Esophagus muscularis mucosa (tissue), 4 donors: ENCODE data around the gene MYO15B. TPM values are rescaled to one million over a fixed set of nuclear protein-coding genes. Genes with fewer than 3 reads are reported as not detected.

ENCODE experiments used
- DNase-seq: peaks from one replicate; pipeline ENCODE4 v3.0.0-alpha.2; 2017; ENCODE audit errors: extremely low spot score
- H3K27ac ChIP-seq, 4 donors: fragments of 200-600 bp; sonication (generic); replicated peaks in 1 of 4; 1 replicate in 3 of 4; 2 replicates in 1 of 4; pipeline ENCODE4 v1.5.1; 2016 to 2019; ENCODE audit warnings: mild to moderate bottlenecking in 1 of 4
- H3K27me3 ChIP-seq, 4 donors: fragments of 200-600 bp; sonication (generic); one replicate each; pipeline versions ENCODE4 v1.5.1 to v1.6.0; 2016 to 2019
- H3K36me3 ChIP-seq, 4 donors: fragments of 200-600 bp; sonication (generic); one replicate each; pipeline ENCODE4 v1.5.1; 2016 to 2019
- H3K4me1 ChIP-seq, 4 donors: fragments of 200-600 bp; sonication (generic); one replicate each; pipeline ENCODE4 v1.5.1; 2016 to 2019
- H3K4me3 ChIP-seq, 4 donors: fragments of 200-600 bp; sonication (generic); 1 replicate in 2 of 4; 2 replicates in 2 of 4; pipeline ENCODE4 v1.5.1; 2016 to 2019; ENCODE audit warnings: mild to moderate bottlenecking in 4 of 4, moderate library complexity in 1 of 4
- H3K9me3 ChIP-seq, 4 donors: fragments of 200-600 bp; sonication (generic); 1 replicate in 3 of 4; 2 replicates in 1 of 4; pipeline ENCODE4 v1.5.1; 2016 to 2019
- EP300 ChIP-seq: sonication (generic); formaldehyde crosslinking; IDR thresholded peaks from one replicate; pipeline ENCODE4 v1.6.1; 2017; ENCODE audit warnings: antibody characterized with exemption
- POLR2A ChIP-seq: fragments of 450-650 bp; IDR thresholded peaks from one replicate; pipeline ENCODE4 v1.6.1; 2017; ENCODE audit warnings: antibody characterized with exemption, moderate library complexity, mild to moderate bottlenecking, low read depth
- POLR2AphosphoS5 ChIP-seq, 2 donors: sonication (generic); formaldehyde crosslinking; IDR thresholded peaks; one replicate each; pipeline ENCODE4 v1.6.1; 2017; ENCODE audit warnings: antibody characterized with exemption in 2 of 2
- WGBS: methylation state at CpG from one replicate; pipeline ENCODE4 v1.1.5; 2018; 5-methylcytosine and 5-hydroxymethylcytosine counted together
- intact Hi-C: fragments of 100-400 bp; cut with DNase I; formaldehyde crosslinking; loops from one replicate; pipeline ENCODE4 v1.15.1; 2023
- total RNA-seq, 4 donors: library from RNA; depleted of rRNA; stranded (reverse); fragments of >200 nt; gene quantifications; one replicate each; pipeline versions ENCODE4 v1.1.0 to v1.2.1, GENCODE V29; 2016
- TF ChIP-seq, protein P1 (sequence below), 3 experiments: fragments of 200-600 bp in 2 of 3; fragments of 450-650 bp in 1 of 3; sonication (generic) in 2 of 3; IDR thresholded peaks; one replicate each; pipeline ENCODE4 v1.5.1; 2017 to 2019; ENCODE audit warnings: antibody characterized with exemption in 3 of 3, mild to moderate bottlenecking in 2 of 3, moderate library complexity in 1 of 3

Gene MYO15B
- total RNA-seq, 4 donors from 2014 or later, result 34.5 to 61.9 (median 43.4) TPM

DNA sequence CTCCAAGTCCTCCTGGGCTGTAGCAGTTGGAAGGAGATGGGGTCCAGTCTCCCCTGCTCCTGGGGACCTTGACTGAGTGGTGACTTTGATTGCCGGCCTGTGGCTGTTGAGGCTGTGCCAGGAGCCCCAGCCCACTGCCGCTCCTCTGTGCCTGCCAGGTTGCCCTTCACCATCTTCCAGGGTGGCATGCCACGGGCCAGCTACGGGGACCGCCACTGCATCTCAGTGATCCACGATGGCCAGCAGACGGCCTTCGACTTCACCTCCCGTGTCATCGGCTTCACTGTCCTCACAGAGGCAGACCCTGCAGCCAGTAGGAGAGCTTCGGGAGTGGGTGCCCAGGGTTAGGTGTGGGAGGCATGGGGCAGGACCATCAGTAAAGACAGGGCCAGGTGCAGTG, 23.4 kb upstream of the MYO15B start:
- no peak for DNase-seq
- no peak overlapping the region for H3K4me3 ChIP-seq
- intact Hi-C loops, result no loop called here
- H3K36me3 ChIP-seq, result peaks cover 0 to 23% (median 11%) of the 10 kb centered on the region in 4 donors
- no peaks in the 10 kb centered on the region for H3K27me3 ChIP-seq
- H3K27ac ChIP-seq, result no peak overlapping the region
- no CpG with 5 or more reads among the region's 11 CpGs for WGBS
- no peak for TF ChIP-seq POLR2A
- no peak for TF ChIP-seq EP300
- TF ChIP-seq POLR2AphosphoS5 (IDR thresholded peaks at IDR 0.05), result no peak
- TF ChIP-seq, protein P1, sequence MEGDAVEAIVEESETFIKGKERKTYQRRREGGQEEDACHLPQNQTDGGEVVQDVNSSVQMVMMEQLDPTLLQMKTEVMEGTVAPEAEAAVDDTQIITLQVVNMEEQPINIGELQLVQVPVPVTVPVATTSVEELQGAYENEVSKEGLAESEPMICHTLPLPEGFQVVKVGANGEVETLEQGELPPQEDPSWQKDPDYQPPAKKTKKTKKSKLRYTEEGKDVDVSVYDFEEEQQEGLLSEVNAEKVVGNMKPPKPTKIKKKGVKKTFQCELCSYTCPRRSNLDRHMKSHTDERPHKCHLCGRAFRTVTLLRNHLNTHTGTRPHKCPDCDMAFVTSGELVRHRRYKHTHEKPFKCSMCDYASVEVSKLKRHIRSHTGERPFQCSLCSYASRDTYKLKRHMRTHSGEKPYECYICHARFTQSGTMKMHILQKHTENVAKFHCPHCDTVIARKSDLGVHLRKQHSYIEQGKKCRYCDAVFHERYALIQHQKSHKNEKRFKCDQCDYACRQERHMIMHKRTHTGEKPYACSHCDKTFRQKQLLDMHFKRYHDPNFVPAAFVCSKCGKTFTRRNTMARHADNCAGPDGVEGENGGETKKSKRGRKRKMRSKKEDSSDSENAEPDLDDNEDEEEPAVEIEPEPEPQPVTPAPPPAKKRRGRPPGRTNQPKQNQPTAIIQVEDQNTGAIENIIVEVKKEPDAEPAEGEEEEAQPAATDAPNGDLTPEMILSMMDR (IDR thresholded peaks at IDR 0.05), result no peak
- H3K4me1 ChIP-seq, result no peaks in the 10 kb centered on the region
- no peaks in the 10 kb centered on the region for H3K9me3 ChIP-seq

DNA sequence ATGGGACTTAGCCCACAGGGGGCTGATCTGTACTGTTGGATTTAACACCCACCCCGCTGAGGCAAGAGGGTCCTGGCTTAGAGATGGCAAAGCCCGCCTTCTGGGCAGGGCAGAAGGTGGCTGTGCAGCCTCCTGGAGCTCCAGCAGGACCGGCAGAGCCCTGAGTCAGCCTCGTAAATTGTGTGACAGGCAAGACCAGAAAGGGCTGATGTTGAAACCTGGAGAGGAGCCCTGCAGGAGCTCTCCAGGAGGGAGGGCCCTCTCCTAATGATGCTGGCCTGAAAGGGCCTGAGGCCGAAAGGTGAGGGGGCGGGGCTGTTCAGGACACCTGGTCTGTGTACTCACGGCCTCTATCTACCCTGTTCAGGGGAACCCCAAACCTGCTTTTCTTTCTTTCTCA, 22.5 kb upstream of the MYO15B start:
- Histone ChIP-seq H3K9me3 (no peaks in the 10 kb centered on the region), H3K4me3 (no peak overlapping the region), H3K36me3 (peaks cover 0 to 23% (median 11%) of the 10 kb centered on the region in 4 donors), H3K4me1 (no peaks in the 10 kb centered on the region), H3K27me3 (no peaks in the 10 kb centered on the region), H3K27ac (no peak overlapping the region)
- TF ChIP-seq POLR2AphosphoS5 (IDR thresholded peaks at IDR 0.05) (no peak), EP300 (no peak), POLR2A (no peak)
- TF ChIP-seq, protein P1 (IDR thresholded peaks at IDR 0.05), result no peak
- 93% methylated on average over 4 of the region's 7 CpGs for WGBS
- intact Hi-C loops, result no loop called here
- DNase-seq, result no peak

DNA sequence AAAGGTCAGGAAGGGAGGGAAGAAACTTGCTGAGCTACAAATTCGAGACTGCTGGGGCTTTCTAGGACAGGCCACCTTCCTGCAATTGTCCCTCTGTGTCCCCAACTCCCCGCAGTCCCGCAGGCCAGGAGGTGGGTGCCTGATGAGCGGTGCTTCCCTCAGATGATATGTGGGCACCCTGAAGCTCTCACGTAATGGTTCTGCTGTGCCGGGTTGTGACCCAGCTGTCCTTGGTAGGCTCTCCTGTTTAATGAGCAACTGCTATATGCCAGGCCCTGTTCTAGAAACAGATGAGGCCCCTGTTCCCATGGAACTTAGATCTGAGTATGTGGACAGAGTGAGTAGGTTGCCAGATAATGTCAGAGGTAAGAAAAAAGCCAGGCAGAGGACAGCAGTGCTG, 22.0 kb upstream of the MYO15B start:
- H3K36me3 ChIP-seq, result peaks cover 0 to 23% (median 11%) of the 10 kb centered on the region in 4 donors
- H3K27ac ChIP-seq, result no peak overlapping the region
- no peak overlapping the region for H3K4me3 ChIP-seq
- no peak for DNase-seq
- no peaks in the 10 kb centered on the region for H3K4me1 ChIP-seq
- H3K9me3 ChIP-seq, result no peaks in the 10 kb centered on the region
- intact Hi-C loops, result no loop called here
- no peaks in the 10 kb centered on the region for H3K27me3 ChIP-seq
- no peak for TF ChIP-seq POLR2A
- no peak for TF ChIP-seq EP300
- TF ChIP-seq, protein P1 (IDR thresholded peaks at IDR 0.05), result no peak
- TF ChIP-seq POLR2AphosphoS5 (IDR thresholded peaks at IDR 0.05), result no peak
- 87% methylated on average over 6 of the region's 6 CpGs for WGBS

DNA sequence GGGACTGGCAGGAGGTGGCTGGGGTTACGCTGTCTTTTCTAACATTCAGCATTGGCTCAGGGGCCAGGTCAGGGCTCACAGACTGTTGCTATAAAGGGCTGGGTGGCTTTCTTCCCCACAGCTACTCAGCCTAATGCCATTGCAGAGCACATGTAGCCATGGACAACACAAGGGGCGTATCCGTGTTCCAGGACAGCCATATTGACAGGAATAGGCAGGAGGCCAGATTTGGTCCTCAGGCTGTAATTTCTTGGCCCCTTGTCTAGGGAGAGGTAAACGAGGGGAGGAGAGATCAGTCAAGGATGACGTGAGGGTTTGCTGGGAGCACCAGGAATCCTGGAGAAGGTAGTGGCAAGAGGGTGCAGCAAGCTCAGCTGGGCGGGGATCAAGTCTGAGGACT, 21.2 kb upstream of the MYO15B start:
- TF ChIP-seq EP300 (no peak), POLR2AphosphoS5 (IDR thresholded peaks at IDR 0.05) (no peak), POLR2A (no peak)
- TF ChIP-seq, protein P1 (IDR thresholded peaks at IDR 0.05), result no peak
- intact Hi-C loops, result no loop called here
- no peak for DNase-seq
- Histone ChIP-seq H3K4me1 (no peaks in the 10 kb centered on the region), H3K36me3 (peaks cover 0 to 23% (median 11%) of the 10 kb centered on the region in 4 donors), H3K4me3 (no peak overlapping the region), H3K27ac (no peak overlapping the region), H3K27me3 (no peaks in the 10 kb centered on the region), H3K9me3 (no peaks in the 10 kb centered on the region)
- WGBS, result 84% methylated on average over 6 of the region's 6 CpGs

DNA sequence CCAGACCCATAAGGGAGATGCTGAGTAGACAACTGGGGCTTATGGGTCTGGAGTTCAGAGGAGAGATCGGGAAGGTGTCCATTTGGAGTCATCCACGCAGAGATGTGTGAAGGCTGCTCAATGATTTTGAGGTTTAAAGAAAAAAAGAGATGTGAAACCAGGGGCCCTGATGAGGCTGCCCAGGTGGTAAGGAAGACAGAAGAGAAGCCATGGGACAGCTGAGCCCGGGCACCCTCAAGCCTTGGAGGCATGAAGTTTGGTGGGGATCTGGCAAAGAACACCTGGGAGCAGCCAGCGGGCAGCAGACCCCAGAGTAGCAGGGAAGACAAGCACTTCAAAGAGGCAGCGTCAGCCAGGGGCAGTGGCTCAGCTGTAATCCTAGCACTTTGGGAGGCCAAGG, 20.8 kb upstream of the MYO15B start:
- Histone ChIP-seq H3K4me3 (no peak overlapping the region), H3K4me1 (no peaks in the 10 kb centered on the region), H3K9me3 (no peaks in the 10 kb centered on the region), H3K36me3 (peaks cover 0 to 23% (median 10%) of the 10 kb centered on the region in 4 donors), H3K27ac (no peak overlapping the region), H3K27me3 (no peaks in the 10 kb centered on the region)
- 93% methylated on average over 5 of the region's 5 CpGs for WGBS
- intact Hi-C loops, result no loop called here
- DNase-seq, result no peak
- TF ChIP-seq POLR2A (no peak), POLR2AphosphoS5 (IDR thresholded peaks at IDR 0.05) (no peak), EP300 (no peak)
- TF ChIP-seq, protein P1 (IDR thresholded peaks at IDR 0.05), result no peak
